GM20431 (cell line): ENCODE results near the gene LELP1.
"Not testable (repeated sequence)": the region's sequence is repeated elsewhere in the genome, so short reads cannot be mapped to it uniquely, and the experiment has no call there.

Experiments
- in situ Hi-C: fragments of 300-500 bp; cut with MseI, MboI; formaldehyde crosslinking; loops from one replicate; pipeline ENCODE4 v1.15.0; 2020; ENCODE audit warnings: low sequenced_read_pairs; ENCODE audit not compliant: unreplicated experiment

The LELP1 gene

GRCh38 chr1:153227810-153228209, 24.6 kb downstream of the LELP1 start:
- in situ Hi-C loops: no loop called here

DNA sequence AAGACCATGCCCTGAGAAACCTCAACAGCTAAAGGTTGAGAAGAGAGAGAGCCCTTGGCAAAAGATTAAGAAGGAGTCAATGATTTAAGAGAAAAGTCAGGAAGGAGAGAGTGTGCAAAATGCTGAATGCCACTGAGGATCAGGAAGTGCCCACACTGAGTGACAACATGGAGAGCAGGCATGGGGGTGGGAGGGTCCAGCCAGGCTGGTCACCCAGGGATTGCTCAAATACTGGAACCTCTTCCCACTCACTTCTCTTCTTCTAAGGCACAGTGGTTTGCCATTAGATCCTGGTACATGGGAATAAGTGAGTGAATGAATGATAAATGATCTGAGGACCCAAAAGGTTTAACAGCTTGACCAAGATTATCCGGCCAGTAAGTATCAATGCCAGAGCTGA, 25.3 kb downstream of the LELP1 start:
- in situ Hi-C loops: no loop called here

DNA sequence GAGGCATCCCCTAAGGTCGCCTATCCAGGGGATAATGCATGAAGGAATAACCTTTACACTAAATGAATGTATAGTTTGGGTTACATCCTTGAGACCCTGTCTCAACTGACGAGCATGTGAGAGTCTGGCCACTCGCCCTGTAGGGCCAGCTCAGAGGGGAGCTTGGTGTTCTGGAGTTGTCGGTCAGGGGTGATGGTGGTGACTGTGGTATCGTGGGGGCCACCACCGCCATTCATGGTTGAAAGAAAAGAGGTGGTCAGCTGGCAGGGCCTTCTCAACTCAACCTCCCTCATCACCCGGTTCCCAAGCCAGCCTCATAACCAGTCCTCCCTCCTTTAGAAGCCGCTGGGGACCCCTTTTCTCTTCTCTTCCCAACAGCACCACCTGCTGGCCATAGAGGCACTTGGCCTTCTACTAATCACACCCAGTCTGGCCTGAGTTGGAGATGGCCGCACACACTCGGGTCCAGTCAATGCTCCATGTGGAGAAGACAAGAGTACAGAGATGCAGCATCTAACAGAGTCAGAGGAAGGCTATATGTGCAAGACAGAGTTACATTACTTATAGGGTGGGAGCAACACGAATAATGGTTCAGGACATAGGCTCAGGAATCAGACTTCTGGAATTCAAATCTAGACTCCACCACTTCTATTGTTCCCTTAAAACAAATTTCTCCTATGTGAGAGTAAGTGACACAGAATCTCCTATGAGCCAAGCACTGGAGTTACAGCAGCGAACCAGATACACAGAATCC, 26.0 kb downstream of the LELP1 start:
- in situ Hi-C loops: not testable (repeated sequence)

DNA sequence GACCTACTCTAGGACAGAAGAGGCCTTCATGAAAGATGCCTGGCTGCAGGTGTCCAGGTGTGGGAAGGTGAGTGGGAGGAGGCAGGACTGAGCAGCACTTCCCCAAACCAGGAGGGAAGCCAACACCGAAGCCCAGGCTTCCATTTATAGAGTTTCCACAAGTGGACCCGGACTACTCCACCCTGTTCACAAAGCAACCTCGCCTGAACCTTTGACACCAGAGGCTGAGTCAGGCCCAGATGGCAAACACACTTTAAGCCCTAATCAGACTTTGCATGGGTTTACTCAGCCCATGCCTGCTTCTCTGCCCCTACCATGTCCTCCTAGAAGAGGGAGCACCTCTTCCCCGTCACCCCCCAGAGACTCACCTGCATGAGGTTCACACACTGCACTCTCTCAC, 28.1 kb downstream of the LELP1 start:
- in situ Hi-C loops: no loop called here

DNA sequence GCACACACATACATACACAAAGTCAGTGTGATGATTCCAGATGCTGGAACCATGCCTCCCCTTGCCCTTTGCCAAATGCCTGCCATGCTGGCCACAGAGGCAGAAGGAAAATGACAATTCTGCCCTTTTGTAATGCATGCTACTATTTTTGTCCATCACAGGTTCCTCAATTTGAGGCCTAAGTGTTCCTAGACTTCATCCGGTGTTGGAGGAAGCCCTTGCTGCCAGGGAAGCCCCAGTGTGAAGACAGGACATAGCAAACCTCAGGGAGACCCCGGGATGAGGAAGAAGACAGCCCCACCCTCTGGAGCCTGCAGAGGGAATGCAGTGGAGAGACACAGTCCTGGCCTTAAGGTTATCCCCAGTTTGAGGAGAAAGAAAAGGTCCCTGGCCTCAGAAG, 28.6 kb downstream of the LELP1 start:
- in situ Hi-C loops: no loop called here

- in situ Hi-C loops: no loop called here
Measured at GRCh38 chr1:153232553-153232952, 29.3 kb downstream of the LELP1 start.

DNA sequence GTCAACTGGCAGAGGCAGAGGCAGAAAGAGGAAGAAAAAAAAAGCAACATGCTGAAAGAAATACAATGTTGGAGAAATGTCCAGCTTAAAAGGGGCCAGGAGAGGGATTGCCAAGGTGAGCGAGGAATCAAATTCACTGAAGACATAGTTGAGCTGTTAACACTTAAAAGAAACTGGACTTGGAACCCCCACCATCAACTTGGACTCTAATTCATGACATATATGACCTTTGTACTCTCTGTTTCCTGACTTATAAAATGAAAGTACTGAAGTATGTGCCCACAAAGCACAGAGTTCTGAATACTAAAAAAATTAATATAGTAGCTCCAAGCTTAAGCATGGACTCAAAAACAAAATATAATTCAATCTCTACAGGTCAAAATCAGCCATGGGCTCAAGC, 30.2 kb downstream of the LELP1 start:
- in situ Hi-C loops: no loop called here

DNA sequence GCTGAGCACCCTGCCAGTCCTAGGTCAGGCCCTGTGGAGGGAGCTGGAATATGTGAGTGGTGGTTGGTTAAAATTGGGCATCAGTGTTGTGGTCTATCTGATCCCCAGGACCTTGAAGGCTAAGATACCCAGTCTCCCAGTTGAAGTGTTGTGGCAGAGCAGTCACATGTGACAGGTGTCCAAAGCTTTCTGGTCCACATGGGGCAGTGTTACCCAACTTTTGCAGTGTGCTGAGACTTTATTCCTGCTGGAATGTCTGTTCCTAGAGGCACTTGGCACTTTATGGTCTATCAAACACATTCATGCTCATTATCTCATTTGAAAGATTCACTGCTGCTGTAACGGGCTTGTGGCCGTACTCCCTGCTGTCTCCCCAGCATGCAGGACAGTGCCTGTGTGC, 35.3 kb downstream of the LELP1 start:
- in situ Hi-C loops: no loop called here

GRCh38 chr1:153242160-153242559, 38.9 kb downstream of the LELP1 start:
- in situ Hi-C loops: no loop called here

DNA sequence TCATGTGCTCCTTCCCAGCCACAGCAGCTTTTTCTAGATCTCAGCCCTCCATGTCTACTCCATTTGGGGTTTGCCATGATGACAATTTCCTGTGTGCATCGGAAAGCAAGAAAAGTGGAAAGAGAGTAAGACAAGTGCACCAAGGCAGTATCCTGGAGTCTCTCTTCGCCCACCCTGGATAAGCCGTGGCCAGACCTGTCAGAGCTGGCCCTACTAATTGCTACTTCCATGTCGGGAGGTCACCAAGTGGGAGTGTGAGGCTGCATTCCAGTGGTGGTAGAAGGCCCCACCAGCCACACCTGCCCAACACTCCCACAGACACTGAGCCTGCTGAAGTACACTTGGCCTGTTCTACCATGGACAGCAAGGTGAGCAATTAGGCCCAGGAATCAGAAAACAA, 42.2 kb downstream of the LELP1 start:
- in situ Hi-C loops: no loop called here

DNA sequence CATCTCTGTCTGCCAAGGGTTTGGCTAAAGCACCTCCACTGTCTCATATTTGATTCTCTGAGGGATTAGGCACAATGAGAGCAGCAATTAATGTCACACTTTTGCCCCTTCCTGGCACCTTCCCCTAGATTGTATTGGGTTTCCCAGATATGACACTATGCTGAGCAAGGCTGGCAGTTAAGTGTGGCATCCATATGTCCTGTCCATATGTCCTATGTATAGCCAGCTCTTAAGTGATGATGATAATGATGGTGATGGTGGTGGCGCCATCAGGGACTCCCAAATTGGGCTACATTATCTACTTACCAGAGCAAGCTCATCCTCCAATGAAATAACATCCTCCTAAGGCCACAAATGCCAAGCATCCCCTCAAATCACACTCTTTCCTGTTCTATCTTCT, 42.8 kb downstream of the LELP1 start:
- in situ Hi-C loops: no loop called here

- in situ Hi-C loops: no loop called here
Measured at GRCh38 chr1:153246825-153247224, 43.6 kb downstream of the LELP1 start.

DNA sequence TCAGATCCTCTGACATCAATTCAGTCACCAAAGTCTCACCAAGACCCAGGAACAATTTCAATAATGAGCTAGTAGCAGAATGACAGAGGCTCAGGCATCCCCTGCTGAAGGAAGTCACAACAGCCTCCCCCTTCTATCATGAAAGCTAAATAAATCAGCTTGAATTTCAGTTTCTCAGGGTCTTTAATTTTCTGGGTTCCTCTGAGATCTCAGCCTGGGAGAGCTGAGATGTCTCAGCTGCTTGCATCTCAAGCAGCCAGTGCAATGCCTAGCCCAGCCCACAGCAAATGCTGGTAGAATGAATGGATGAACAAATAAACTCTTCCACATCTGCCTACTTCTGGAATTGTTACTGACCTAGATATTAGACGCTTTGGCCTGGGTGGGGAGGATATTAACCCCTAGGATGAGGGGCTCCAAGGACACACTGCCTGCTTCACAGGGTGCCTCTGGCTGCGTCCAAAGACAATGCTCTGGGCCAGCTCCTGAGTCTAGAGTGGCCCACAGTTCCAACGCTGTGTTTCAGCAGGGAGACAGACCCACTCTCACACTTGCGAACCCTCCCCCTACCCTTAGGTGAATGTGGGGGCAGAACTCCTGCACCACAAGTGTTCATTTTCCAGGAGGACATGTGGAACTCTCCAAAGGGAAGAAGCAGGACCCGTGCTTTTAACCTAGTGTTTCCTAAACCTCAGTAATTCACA, 45.1 kb downstream of the LELP1 start:
- in situ Hi-C loops: no loop called here

- in situ Hi-C loops: no loop called here
Measured at GRCh38 chr1:153250166-153250565, 46.9 kb downstream of the LELP1 start.

DNA sequence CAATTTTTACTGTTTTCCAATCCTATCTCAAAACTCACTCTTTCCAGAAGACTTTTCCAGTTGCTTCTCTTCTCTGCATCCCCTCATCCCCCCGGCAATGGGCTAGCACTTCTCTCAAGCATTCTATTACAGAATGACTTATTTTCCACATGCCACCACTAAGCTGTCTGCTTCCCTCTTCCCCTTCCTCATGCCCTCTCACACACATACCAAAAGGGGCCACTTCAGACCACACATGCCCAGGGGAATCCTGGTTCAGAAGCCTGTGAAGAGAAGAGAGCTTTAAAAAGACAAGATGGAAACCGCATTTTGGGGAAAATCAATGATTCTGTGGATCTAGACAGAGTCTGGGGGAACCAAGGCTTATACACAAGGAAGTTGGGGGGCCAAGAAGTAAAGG, 47.9 kb downstream of the LELP1 start:
- in situ Hi-C loops: no loop called here

DNA sequence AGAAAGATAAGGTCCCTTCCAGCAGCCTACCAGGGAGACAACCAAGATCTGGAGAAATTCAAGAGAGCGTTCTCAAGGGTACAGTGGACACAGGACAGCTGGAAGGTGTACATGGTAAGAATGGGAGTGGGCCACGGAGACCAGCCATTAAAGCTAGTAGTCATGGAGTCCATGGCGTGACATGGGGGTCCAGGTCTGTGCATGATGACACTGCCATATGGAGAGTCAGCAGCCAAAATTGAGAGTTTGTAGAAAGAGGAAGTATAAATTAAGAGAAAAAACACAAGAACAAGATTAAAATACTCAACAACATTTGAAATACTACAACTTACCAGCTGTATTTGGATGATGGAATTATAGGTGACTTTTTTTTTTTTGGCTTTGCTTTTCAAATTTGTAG, 48.3 kb downstream of the LELP1 start:
- in situ Hi-C loops: no loop called here

DNA sequence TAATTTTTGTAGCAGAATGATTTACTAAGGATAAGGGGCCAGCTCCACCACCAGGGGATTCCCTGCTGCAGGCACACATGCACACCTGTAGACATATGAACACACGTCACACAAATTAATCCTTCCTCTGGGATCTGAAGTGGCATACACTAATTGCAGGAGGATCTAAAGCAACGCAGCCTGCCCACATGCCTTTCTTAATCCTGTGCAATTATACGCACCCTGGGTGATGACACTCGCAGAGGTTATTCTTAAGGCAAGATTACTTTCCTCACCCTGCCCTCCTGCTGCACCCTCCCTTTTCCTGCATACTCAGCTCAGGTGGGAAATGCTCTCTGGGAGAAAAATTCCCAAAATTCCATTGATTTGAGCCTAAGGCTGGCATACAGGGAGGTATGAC, 48.8 kb downstream of the LELP1 start:
- in situ Hi-C loops: no loop called here

DNA sequence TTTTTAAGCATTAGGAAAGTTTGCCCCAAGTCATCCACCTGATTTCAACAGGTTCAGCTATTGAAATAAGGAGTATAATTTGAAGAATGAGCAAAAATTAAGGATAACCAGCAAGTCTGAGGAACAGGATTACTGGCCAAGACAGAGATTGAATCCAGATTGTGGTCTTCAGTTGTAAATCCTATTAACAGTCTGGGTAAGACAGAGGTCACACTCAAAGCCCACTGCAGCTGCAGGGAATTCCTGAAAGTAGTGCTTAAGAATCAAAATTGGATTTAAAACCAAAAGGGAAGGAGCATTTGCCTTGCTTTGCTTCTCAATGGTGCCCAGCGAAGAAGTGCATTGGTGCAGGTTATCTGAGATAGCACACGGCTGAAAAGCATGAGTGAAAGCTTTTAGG, 49.8 kb downstream of the LELP1 start:
- in situ Hi-C loops: no loop called here

- in situ Hi-C loops: no loop called here
Measured at GRCh38 chr1:153253693-153254092, 50.5 kb downstream of the LELP1 start.
